Mononuclear cell (primary cell): ENCODE results near the gene CACNA2D4. TPM values are rescaled to one million over a fixed set of nuclear protein-coding genes. Genes with fewer than 3 reads are reported as not detected.

Experiments used
- H3K27me3 ChIP-seq: 2 replicates; pipeline ENCODE4 v1.6.0; 2011; ENCODE audit warnings: low read length, control low read depth; ENCODE audit not compliant: insufficient read depth
- H3K4me1 ChIP-seq: 2 replicates; pipeline ENCODE4 v1.5.1; 2011; ENCODE audit warnings: mild to moderate bottlenecking, low read length, control low read depth; ENCODE audit not compliant: insufficient read depth
- H3K4me3 ChIP-seq: 2 replicates; pipeline ENCODE4 v1.5.1; 2011; ENCODE audit warnings: mild to moderate bottlenecking, low read length, moderate library complexity
- H3K9me3 ChIP-seq: 2 replicates; pipeline ENCODE4 v1.5.1; 2011; ENCODE audit warnings: low read depth, mild to moderate bottlenecking, control low read depth, low read length
- total RNA-seq: library from RNA; depleted of rRNA; stranded (reverse); fragments of >200 nt; gene quantifications from one replicate; pipeline ENCODE4 v1.2.3, GENCODE V29; 2012

CACNA2D4 gene
- total RNA-seq, 1 donor, result 17.2 TPM

DNA sequence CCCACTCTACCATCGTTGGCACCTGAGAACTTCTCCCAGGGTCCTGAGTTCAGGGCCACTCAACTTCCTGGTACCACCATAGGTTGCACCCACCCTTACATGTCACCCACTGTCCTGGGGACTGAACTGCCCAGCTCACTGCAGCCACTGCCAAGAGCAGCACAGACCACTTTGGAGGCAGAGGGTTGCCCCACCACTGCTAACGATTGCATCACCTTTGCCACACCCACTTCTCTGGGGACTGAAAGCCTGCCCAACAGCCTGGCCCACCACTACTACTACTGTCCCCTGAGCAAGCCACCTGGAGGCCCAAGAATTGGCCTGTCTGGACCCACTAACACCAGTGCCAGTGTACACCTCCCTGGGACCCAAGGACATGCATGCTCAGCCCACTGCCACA lies 27.6 kb downstream of the CACNA2D4 start:
- Histone ChIP-seq H3K27me3 (peaks cover 7% of the 10 kb centered on the region), H3K4me3 (no peak overlapping the region), H3K4me1 (no peaks in the 10 kb centered on the region), H3K9me3 (peaks cover 16% of the 10 kb centered on the region)

DNA sequence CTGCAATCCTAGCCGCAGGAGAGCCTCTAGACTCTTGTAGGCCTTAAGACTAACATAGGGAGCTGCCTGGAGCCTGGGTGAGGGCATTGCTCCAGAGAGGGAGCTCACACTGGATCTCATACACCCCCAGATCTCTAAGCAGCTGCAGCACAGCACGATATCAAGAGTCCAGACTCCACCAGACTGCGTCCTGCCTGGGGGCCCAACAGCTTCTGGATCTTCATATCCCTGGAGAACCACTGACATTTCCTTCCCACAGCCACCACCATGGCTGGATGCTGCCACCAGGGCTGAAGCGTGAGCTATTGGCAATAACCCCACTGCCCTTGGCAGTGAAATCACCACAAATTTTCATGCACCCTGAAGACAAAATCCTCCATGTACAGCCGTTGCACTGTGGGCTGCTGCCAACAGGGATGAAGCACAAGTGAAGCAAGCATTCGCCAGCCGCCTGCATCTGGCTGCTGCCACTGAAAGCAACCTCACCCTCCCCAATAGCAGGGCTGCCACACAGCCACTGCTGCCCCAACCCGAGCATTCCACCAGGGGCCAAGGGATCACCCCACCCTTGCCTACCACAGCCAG lies 28.2 kb downstream of the CACNA2D4 start:
- no peaks in the 10 kb centered on the region for H3K4me1 ChIP-seq
- H3K9me3 ChIP-seq, result peaks cover 16% of the 10 kb centered on the region
- H3K4me3 ChIP-seq, result no peak overlapping the region
- peaks cover 7% of the 10 kb centered on the region for H3K27me3 ChIP-seq

DNA sequence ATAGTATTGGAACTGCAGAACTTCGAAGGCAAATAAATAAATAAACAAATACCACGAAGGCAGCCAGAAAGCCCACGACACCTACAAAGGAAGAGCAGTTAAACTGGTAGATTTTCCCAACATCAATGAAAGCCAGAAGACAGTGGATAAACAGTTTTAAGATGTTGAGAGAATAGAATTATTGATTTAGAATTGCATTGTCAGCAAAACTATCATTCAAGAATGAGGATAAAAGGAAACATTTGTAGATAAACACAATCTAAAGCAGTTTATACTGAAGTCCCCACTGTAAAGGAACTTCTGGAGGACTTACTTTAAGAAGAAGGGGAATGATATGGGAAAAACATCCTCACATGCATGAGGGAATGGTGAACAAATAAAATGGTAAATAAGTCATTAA lies 29.5 kb downstream of the CACNA2D4 start:
- no peak overlapping the region for H3K4me3 ChIP-seq
- peaks cover 4% of the 10 kb centered on the region for H3K27me3 ChIP-seq
- H3K9me3 ChIP-seq, result peaks cover 14% of the 10 kb centered on the region
- H3K4me1 ChIP-seq, result no peaks in the 10 kb centered on the region

DNA sequence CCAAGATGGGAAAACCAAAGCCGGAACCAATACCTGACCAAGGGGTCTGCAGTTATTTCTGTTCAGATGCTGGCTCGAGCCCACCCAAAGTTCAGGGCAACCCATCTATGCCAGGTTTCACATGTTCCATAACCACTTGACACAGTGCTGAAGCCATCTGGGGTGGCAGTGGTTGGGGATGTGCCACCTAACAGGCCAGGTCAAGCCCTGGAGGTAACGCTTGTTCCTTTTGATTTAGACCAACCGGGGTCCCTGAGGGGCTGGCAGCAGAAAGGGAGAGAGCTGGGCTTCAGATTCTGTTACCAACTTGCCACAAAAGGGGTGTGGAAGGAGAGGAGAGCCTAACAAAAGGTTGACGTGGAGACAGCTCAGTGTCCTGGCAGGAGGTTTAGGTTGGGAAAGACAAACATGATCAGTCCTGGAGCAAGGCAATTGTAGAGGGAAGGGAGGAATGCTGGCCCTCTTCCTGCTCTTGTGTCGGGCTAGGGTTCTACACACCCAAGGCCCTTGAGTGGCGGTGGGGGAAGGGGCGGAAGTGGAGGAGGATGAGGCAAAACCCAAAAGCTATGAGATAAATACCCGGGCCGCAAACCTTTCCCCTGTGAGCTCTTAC lies 31.9 kb downstream of the CACNA2D4 start:
- Histone ChIP-seq H3K4me1 (no peaks in the 10 kb centered on the region), H3K4me3 (no peak overlapping the region), H3K27me3 (peaks cover 4% of the 10 kb centered on the region), H3K9me3 (no peaks in the 10 kb centered on the region)

DNA sequence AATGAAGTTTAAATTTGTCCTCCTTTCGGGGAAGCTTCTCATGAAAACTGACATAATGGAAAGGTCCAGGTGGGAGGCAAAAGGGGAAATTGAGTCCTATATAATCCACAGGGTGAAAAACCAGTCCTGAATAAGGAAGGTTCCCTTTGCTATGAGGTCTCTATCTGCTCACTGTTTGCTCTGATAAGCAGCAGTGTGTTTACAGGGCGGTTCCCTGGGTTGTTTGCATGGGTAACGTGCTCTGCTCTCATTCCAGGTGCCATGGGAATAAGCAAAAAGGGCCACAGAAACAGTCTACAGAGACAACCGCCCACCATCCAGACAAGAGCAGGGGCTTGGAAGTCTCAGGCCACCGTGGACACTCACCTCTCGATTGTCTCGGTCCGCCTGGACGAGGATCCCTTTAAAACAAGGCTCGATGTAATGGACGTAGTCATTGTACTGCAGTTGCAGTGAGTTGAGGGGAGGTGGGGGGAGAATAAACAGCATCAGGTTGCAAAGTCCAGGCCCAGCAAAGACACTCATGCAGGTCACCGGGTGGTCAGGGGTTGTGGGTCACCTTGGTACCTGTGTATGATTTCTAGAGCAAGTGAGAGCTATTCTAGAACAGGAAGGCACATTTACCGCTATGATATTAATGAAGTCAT lies 32.7 kb downstream of the CACNA2D4 start:
- Histone ChIP-seq H3K9me3 (no peaks in the 10 kb centered on the region), H3K4me3 (no peak overlapping the region), H3K27me3 (no peaks in the 10 kb centered on the region), H3K4me1 (no peaks in the 10 kb centered on the region)

DNA sequence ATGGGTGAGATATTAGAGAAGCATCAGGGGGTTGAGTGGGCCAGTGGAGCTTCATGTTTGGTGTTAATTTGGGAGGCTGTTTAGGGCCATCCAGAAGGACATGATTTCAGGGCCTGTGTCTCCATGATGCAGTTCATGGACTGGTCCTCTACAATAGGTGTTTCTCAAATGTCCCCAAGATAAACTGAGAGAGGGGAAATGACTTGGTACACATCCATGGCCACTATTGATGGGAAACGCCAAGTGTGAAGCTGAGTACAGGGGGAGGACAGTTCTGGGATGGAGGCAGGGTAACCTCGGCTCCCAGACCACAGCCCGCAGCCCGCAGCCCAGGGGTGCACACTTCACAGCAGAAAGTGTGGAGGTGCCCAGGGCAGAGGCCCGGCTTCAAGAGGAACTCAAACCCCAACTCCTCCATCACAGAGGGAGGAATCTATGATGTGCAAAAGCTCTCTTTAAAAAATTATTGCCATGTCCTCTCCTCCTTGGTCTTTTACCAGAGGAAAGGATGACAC lies 33.3 kb downstream of the CACNA2D4 start:
- H3K4me3 ChIP-seq, result no peak overlapping the region
- H3K4me1 ChIP-seq, result no peaks in the 10 kb centered on the region
- H3K9me3 ChIP-seq, result no peaks in the 10 kb centered on the region
- H3K27me3 ChIP-seq, result no peaks in the 10 kb centered on the region

DNA sequence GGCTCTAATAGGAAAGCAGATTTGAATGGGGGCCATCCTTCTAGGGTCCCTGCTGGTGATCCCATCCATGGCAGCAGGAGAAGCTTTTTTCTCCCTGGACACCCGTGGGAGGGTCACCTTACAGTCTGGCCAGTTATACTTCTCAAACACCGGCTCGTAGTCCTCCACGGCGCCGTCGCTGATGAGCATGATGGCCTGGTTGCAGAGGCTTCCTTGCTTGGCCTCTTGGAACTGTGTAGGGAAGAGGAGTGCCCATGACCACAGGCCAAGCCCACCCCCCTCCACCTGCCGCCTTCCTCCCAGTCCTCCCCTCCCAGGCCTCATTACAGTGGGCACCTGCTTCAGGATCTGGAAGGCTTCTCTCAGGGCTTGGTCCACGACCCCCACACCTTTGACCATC lies 33.8 kb downstream of the CACNA2D4 start:
- H3K27me3 ChIP-seq, result no peaks in the 10 kb centered on the region
- H3K4me1 ChIP-seq, result no peaks in the 10 kb centered on the region
- H3K4me3 ChIP-seq, result no peak overlapping the region
- no peaks in the 10 kb centered on the region for H3K9me3 ChIP-seq

DNA sequence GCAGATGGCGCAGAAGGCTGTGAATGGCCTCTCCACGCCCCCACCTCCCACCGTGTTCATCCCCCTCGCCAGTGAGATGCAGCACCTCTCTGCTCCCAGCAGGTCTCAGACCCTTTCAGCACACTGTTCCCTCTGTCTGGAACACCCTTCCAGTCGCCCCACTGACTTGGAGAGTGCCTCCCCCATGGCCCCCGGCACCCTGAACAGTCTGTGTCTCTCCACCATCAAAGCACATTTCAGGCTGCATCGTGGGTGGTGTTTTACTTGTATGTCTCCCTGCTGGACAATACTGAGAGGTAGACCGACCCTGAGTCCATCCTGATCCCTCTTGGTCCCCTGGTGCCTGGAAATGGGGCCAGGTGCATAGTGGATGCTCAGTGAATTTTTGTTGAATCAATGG lies 34.9 kb downstream of the CACNA2D4 start:
- no peaks in the 10 kb centered on the region for H3K27me3 ChIP-seq
- H3K4me3 ChIP-seq, result no peak overlapping the region
- H3K9me3 ChIP-seq, result no peaks in the 10 kb centered on the region
- H3K4me1 ChIP-seq, result no peaks in the 10 kb centered on the region

DNA sequence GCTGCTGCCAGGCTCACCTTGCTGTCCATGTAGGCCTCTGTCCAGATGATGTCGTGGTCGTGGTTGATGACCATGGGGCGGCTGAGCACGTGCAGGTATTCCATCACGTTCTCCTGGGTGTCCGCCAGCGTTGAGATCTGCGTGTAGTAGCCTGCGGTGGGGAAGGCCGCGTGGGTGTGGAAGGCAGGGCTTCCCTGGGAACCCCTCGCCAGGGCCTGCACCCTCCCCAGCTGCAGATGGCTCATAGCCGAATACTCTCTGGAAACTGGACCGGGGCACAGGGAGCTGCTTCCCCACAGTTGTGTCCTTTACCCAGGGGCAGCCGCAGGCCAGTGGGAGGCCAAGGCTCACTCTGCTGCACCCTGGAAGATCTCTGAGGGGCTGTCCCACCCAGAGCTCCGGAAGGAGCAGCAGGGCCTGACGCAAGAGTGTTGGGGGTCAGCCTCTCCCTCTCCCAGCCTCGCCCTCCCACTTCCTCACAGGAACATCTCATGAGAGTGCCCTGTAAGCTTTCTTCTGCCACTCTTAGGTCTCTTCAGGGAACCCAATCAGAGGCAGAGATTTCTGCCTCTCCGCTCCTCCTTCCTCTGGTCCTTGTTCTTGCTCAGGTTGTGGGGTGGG lies 35.5 kb downstream of the CACNA2D4 start:
- H3K9me3 ChIP-seq, result no peaks in the 10 kb centered on the region
- H3K4me1 ChIP-seq, result no peaks in the 10 kb centered on the region
- H3K4me3 ChIP-seq, result no peak overlapping the region

DNA sequence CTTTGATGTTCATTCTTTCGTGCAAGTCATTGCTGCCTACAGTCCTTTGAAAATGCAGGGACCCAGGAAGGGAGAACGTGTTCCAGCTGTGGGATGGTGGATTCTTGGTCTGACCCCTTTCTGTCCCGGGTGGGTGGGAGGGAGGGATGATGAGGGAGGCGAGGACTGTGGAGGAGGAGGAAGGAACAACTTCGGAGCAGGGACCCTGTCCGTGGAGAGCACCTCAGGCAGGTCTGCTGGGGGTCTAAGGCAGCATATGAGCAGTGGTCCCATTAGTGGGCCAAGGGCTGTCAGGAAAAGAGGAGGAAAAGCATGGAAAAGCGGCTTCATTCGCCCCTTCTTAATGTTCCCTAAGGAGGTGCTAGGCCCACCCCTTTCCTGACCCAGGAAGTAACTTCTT lies 36.0 kb downstream of the CACNA2D4 start:
- Histone ChIP-seq H3K9me3 (no peaks in the 10 kb centered on the region), H3K4me1 (no peaks in the 10 kb centered on the region), H3K4me3 (no peak overlapping the region), H3K27me3 (no peaks in the 10 kb centered on the region)

More for the DNA sequence above, 35.5 kb downstream of the CACNA2D4 start:
- no peaks in the 10 kb centered on the region for H3K27me3 ChIP-seq

DNA sequence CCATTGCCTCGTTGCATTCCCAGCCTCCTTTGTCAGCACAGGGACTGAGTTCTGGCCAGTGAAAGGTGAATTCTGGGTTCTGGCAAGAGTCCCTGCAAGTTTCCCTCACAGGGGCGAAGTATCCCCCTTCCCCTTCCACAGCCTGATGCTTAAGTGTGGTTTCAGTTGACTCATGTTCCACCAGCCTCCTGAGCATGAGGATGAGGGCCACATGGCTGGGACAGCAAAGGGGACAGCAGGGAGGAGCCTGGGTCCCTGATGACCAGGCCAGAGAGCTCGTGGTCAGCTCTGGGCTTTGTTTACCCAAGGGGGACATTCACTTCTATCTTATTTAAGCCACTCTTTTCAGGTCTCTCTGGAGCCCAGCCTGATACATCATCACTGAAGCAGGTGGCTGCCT lies 36.5 kb downstream of the CACNA2D4 start:
- H3K4me3 ChIP-seq, result no peak overlapping the region
- H3K9me3 ChIP-seq, result no peaks in the 10 kb centered on the region
- H3K4me1 ChIP-seq, result no peaks in the 10 kb centered on the region
- H3K27me3 ChIP-seq, result no peaks in the 10 kb centered on the region

DNA sequence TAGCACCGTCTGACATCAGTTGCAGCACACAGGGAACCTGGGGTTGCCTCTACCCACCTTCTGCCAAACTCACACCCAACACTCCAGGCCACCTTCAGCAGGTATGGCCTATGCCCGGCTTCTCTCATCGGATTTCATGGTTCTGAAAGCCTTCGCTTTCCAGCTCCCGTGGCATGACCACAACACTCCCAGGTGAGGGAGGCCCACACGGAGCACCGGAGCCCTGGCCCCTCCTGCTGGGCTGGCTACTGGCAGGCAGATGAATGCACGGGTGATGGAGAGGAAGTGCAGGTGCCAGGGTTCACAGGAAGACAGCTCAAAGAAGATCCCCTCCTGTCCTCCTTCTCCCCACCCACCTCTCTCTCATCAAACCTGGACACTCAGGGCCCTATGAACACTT lies 37.2 kb downstream of the CACNA2D4 start:
- no peaks in the 10 kb centered on the region for H3K27me3 ChIP-seq
- no peaks in the 10 kb centered on the region for H3K9me3 ChIP-seq
- H3K4me1 ChIP-seq, result no peaks in the 10 kb centered on the region
- H3K4me3 ChIP-seq, result no peak overlapping the region

DNA sequence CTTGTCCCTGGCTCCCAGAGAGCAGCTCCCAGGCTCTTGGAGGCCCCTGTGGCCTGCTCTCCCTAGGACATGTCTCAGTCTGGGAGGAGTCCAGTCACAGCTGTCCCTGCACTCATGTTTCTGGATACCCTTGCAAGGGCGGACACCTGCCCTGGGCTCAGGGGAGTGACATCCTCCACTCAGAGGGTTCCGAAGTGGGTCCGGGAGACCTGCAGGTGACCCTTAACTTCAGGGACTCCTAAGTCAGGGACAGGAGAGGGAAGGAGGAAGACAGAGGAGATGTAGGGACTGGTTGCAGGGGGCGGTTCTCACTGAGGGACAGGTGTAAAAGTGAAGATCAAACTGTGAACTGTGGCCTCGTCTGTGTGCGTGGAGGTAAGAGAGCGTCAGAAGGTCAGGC lies 37.6 kb downstream of the CACNA2D4 start:
- Histone ChIP-seq H3K4me1 (no peaks in the 10 kb centered on the region), H3K4me3 (no peak overlapping the region), H3K9me3 (no peaks in the 10 kb centered on the region), H3K27me3 (no peaks in the 10 kb centered on the region)

DNA sequence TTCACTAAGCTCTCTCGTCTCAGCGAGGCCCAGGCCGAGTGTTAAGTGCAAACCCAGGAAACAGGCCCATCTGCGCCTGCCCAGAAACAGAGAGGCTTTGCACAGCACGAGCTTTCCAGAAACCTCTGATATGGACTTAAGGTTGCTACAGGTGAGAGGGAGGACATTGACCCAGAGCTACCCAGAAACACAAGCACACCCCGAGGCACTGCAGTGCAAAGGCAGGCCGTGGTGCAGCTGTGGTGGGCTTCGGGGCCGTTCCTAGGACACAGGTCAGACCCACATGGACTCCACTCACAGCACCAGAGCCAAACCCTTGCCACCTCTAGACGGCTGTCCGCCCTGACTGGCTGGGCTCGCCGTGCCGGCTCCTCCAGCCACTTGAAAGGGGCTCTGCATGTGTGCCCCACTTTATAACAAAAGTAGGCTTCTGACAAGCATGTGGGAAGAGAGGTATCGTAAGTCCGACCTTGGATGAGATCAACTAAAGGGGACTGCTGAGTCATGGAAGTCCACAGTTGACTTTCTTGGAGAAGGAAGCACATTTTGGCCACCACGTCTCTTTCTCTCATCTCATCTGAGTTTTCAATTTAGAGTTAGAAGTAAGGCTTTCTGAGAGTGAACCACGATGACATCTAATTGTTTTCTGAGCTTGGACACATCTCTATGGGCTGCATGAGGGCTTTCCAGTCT lies 38.2 kb downstream of the CACNA2D4 start:
- H3K9me3 ChIP-seq, result no peaks in the 10 kb centered on the region
- H3K4me1 ChIP-seq, result no peaks in the 10 kb centered on the region
- H3K4me3 ChIP-seq, result no peak overlapping the region

DNA sequence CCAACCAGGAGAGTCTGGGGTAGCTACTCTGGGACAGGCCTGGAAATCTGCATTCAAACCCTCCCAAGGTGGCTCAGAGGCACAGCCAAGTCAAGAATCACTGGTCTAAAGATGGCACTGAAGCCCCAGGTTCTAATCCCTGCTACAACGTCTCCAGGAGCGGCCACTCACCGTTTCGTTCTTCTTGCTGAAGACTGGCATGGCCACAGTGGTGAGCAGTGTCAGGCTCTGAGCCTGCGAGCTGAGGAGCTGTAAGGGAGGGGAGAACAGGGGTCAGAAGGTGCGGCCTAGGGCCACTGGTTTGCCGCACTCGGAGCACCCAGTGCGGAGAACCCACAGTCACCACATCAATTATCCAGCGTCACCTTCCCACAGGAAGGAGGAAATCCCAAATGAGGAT lies 38.8 kb downstream of the CACNA2D4 start:
- Histone ChIP-seq H3K4me1 (no peaks in the 10 kb centered on the region), H3K9me3 (no peaks in the 10 kb centered on the region), H3K27me3 (no peaks in the 10 kb centered on the region), H3K4me3 (no peak overlapping the region)

More for the DNA sequence above, 38.2 kb downstream of the CACNA2D4 start:
- no peaks in the 10 kb centered on the region for H3K27me3 ChIP-seq
